NCI-H1436 treated with DMSO at 0.1 percent for 48 hours (cell line): ENCODE data around the gene LIF.
A peak's percentile ranks its signal among the peaks of the same experiment; 100 is the strongest.
"Not testable (repeated sequence)": the region's sequence is repeated elsewhere in the genome, so short reads cannot be mapped to it uniquely, and the experiment has no call there.

ENCODE experiments used
- DNase-seq: peaks from one replicate; lab custom pipeline; 2025; lab: John Stamatoyannopoulos, UW

Gene LIF

DNA sequence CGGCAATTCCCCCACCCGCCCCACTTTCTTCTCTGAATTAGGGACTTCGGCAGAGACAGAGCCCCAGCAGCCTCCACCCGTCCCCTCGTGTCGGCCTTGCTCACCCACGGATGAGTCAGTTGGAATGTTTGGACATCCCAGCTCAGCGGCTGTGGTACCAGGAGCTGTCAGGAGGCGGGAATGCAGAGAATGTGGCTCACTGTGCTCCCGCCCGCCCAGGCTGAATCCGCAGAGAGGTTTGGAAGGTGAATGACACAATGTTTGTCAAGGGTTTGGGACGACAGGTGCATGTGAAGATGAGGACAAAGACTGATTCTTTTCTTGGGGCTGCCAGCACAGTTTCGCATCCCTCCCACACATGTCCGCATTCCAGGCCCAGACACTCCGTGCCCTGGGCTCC, 39.6 kb downstream of the LIF start:
- DNase-seq, result no peak

DNA sequence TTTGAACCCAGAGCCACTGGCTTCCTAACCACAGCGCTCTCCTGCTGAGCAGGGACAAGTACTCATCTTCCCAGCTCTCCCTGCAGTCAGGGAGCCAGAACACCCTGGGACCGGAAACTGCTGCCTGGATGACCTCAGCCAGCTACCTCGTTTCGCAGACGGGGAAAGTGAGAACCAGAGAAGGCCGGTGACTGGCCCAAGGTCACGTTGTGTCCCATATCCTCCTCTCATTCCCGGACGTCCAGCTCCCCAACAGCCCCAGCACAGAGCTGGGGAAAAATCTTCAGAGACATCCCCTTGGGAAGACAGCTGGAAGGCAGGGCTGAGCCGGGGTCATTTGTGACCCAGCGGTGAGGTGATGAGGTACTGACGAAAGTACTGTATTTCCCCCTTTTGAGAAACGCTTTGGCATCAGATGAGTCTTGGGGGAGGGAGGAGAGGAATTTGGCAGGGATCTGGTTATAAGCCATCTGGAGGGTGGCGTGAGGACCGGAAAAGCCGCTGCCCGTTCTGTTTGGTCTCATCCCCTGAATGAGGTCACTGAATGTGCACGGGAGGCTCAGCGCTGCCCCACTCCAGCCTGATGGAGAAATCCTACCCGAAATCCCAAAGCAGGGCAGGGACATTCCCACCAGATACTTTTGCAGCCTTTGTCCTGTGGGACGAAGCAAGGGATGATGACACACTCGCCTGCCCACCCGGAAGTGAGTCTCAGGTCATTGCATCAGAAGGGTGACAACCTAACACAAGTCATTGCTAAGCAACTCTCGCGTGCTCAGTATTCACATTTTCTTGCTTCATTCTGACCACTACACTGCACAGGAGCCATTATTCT, 41.1 kb downstream of the LIF start:
- no peak for DNase-seq

DNA sequence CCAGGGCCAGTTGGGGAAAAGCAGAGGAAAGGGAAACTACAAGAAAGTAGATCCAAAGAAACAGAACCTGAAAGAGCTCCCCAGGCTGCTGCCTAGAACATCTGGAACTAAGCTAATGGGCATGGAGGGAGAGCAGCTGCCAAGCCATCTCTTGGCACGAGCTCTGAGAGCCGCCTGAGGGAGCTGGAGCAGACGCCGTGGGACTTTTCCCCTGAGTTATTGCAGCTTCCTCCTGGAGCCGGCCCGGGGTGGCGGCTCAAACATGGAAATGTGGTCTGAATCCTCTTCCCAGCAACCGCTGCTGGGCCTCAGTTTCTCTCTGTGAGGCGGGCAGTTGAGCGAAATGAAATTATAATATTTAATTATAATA, 41.8 kb downstream of the LIF start:
- no peak for DNase-seq

DNA sequence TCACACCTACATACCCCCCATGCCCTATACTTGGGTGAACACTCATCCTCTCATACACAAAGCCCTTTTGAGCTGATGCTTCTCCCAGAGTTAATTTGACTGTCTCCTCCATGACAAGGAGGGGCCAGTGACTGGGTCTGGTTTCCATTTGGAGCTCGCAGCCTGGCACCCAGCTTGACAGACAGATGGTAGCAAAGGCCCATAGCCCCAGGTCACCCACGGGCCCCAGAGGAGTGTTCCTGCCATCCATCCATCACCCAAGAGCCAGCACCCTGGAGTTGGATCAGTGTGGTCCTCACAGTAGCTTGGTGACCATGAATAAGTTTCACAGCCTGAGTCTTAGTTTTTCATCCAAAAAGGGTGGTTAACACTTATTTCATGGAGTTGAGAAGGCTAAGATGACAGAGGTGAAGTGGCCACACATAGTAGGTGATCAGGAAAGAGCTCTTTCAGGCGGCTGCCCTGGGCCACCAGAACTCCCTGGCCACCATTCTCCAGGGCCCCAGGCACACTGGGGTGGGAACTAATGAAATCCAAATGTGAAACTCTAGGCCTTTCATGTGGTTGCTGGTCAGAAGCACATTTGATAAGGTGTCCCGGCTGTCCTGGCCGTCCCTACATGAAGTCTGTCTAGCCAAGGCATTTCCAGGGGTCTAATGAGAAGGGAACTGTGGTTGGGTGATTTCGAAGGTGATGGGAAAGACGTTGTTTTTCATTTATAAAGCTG, 42.4 kb downstream of the LIF start:
- no peak for DNase-seq

DNA sequence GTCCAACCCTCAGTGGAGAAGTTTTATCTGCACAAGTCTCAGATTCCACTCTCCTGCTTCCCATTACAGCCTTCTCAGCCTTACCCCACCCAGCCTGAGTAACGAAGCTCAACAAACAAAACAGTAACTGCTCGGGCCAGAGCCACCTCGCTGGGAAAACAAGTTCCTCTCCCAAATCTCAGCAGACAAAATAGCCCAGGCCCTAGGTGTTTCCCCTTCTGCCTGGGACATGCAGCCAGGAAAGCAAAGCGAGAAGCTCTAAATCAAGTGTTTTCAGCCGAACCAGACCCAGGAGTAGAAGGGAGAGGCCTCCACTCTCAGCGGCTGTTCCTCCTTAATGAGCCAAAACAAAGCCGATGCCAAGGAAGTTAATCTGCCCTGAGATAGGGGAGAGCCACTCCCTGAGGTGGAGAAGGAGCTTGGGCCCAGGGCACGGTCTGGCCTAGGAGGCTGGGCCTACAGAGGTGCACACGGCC, 44.0 kb downstream of the LIF start:
- DNase-seq, result no peak

DNA sequence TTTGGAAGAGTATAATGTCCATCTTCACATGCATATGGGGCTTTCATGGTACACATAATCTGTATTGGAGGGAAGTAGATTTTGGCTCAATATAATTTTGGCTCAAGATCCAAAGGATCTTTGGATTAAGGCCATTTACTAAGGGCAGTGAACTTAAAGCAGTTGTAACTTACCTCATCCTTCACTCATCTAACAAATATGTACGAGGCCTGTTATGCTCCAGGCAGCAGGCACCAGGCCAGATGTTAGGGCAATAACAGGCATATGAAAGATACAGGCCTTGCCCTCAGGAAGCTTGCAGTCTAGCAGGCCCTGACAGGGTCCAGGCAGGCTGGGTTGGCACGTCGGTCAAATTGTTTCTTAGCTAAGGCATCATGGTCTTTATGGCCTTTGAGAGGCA, 44.6 kb downstream of the LIF start:
- no peak for DNase-seq

DNA sequence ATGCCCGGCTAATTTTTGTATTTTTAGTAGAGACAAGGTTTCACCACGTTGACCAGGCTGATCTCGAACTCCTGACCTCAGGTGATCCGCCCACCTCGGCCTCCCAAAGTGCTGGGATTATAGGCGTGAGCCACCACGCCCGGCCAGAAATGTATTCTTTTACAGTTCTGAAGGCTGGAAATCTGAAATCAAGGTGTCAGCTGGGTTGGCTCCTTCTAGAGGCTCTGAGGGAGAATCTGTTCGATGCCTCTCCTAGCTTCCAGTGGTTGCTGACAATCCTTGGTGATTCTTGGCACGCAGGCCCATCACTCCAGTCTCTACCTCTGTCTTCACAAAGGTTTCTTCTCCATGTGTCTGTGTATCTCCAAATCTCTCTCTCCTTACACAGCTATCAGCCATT, 45.7 kb downstream of the LIF start:
- DNase-seq, result not testable (repeated sequence)

DNA sequence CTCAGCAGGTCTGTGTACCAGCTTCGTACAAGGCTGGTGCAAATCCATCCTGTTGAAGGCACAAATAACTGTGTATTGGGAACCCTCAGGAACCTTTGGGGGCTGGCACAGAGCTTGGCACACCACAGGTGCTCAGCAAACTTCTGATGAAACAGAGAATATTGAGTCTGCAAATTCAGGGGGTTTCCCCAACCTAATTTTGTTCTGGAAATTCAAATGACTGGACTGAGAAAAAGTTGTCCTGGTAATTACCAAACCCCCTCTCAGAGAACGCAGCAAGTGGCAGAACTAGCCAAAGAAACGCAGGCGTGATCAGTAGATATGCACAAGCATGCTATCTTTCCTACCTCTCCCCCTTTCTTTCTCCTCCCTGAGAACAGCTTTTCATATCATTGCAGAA, 47.6 kb downstream of the LIF start:
- no peak for DNase-seq

DNA sequence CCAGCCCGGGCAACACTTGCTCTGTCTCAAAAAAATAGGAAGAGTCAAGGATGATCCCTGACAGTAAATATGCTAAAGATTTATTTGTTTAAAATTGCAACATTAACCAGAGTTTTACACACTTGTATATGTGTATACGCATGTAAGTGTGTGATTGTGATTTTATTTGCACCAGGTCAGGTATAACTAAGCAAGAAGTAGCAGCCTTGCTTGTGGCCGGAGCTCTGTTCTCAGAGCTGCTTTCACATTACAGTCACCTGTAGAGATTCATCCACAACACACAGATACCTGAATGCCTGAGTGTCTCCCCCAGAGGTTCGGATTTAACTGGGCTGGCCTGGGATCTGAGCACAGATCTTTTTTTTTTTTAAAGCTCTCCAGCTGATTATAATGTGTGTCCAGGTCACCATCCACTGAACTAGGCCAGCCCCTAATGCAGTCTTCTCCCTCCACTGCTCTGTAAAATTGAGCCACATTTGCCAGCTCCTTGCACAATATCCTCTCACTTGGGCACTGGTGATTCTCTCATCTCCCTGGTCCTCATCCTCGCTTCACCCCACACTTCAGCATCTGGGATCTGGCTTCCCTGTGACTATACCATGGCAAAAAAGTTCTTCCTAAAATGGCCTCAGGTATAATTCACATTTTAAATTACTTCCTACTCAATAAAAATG, 48.3 kb downstream of the LIF start:
- DNase-seq, result no peak

DNA sequence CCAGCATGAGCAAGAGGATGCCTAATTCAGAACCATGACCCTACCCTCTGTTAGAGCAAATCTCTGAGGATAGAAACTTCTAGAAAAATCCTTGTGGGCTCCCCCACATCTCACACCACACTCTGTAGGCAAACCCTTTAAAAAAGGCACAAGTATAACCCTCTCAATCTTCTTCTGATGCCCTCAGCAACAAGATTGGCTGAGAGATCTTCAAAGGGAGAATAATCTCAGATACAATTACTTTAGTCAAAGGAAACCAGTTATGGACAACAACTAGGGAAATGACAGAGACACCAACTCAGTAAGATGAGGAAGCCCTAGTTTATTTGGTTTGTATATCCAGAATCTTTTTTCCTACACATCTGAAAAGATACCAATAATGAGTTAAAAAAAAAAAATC, 49.2 kb downstream of the LIF start:
- no peak for DNase-seq

DNA sequence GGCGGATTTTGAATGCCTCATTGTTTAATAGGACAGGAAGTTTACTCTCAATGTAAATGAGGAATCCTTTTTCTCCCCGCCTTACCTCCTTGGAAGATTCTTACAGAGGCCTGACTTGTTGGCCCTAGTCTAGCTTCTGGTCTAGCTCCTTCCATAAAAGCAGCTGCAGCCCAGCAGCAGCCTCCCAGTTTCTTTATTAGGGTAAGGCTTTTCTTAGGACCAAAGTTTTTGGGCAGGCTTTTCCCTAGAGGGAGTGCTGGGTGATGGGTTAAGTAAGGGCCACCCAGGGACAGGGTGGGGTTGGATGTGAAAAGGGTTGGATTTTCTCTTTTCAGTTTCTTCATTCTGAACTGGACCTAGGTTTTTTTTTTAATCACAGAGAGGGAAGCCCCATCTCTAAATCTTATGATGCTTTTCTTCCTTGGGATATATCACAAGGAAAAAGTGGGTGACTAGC, 49.7 kb downstream of the LIF start:
- DNase-seq, result no peak

DNA sequence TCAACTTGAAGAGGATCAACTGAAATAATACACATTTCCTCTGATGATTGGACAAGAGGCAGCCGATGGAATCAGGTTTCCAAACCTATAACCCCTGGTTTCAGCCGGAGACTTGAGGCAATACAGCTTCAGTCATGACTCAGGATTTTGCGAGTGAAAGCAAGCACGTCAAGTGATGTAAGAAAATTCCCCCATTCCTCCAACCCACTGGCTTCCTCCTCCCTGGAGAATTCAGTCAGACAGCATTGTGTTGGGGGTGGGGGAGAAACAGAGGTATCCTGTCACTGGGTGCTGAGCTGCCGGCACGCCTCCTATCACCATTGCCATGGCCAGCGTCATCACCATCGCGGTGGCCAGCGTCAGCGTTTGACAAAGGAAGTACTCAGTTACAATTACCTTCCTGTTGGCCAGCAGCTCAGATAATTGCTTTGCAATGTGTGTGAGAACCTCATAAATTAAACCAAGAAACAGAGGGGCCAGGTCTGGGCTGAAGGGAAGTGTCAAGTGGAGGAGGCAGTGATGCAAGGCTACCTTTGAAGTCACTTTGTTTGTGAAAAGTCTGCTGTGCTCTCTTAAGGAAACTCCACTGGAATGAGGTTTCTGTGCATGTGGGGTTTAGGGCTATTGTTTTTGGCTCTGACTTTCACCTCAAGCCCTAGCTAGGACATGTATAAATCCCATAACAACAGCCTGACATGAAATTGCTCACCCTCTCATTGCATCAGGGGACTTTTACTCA, 50.2 kb downstream of the LIF start:
- peak; percentile 29 for DNase-seq

DNA sequence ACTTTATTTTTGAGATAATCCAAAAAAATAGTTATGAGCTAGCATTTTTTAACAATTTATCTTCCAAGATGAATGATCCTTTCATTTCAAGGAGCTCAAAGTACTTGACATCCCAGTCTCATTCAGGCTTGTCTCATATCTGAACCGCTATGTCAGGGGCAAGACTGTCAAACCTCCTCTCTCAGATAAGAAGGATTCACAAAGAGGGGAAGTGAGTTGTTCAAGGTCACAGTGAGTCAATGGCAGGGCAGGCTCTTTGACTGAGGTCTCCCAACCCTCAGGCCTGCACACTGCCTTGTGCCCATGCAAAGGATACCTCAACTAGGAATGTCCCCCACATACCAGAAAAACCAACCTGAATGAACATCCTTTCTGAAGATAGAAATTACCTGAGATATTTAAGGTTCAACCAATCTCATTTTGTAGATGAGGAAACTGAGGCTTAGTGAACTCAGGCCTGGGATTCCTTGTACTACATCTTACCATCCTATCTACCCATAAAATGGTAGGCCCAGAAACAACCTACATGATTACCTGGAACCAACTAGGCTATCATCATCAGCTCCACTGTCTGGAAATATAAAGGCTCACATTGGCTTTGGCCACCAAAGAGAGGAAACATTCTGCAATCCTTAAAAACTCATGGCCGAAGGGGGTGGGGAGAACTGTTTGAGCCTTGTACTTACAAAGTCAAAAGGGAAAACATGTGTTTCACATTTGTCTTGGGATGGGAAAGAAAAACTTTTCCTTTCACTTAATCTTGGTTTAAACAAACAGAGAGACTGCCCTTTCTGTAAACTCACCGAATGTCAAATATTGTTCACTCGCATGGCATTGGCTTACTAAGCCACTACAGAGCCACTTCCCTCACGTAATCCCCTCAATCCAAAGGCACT, 51.1 kb downstream of the LIF start:
- DNase-seq, result no peak

DNA sequence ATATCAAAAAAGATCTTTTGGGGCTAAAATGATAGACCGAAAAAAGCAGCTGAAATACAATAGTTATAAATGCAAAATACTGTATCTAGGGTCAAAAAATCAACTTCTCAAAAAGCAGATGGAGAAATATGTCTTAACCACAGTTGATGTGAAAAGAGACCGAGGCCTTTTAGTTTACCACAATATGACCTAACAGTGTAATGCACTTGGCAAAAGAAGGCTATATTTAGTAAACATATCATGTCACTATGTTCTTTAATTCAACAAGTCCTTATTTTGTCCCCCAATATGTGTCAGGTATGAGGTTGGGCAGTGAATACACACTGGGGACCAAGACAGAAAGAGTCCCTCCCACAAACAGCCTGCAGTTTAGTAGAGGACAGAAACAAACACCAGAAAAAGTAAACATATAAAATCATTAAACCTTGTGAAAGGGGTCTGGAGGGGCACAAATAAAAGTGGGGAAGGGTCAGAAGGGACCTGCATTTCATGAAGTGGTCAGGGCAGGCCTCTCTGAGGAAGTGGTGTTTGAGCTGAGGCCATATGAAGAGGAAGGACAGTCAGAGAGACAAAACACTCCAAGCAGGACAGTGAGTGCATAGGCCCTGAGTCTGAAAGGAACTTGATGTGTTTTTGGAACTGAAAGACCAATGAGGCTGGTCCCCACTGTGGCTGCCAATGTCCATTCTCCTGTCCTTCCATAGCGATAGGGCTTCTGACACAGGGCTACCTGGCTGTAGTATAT, 53.4 kb downstream of the LIF start:
- no peak for DNase-seq

DNA sequence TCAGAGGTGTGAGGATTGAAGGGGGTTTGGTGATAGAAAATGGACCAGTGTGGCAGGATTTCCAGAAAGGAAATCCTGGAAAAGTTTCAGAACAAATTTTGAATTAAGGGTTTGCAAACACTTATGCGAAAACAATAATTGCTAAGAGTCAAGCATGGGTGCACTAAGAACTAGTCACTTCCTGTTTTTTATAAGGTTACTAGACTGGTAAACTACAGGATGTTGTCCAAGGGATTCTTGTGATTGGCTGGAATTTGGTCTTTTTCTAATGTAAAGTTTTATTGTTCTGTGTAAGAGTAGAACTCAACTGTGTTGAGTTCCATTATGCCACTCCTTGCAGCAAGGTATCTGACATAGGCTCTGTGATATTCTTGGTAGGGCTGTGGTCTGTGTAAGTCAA, 54.1 kb downstream of the LIF start:
- DNase-seq, result no peak

DNA sequence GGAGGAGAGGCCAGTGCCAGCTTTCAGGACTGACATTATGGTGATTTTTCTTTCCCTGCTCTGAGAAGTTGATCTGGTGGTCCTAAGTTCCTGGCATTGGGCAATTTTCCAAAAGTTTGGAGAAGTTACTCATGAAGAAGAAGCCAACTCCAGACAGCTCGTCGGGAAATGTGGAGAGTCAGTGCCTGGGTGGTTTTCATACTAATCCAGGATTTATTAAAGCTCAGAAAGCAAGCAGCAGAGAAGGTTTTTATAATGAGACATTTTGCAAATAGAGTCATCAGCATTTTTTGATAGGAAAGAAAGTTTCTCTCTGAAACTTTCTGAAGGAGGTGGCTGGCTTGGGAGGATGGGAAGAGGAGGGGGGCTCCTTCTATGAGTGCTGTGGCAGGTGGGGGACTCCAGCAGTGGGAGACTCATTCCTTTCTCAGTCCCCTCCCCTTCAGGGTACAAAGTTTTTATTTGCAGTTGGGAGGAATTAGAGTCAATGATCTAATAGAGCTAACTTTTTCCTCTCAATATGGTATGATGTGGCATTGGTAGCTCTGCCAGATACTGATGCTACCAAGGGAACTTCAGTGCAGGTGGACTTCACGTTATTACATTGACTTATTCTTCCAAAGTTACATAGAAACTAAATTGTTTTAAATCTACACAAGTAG, 55.4 kb downstream of the LIF start:
- no peak for DNase-seq

DNA sequence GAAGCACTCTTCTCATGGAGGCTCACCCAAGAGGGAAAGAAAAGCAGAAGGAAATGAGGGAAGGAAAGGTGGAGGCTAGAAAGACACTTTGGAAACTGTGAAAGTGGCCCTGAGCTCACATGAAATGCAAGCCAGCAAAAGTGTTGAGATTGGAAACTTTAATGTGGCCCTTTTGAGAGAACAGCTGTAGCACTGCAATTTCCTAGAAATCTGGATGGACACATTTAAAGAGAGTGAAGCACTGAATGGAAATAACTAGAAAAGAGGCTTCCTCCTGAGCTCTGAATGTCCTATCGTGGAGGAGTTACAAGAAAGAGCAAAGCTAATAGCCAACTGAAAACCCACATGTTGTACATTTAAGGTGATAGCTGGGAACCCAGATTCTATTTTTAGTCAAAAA, 56.0 kb downstream of the LIF start:
- no peak for DNase-seq
